A549 (cell line): ENCODE results near the gene YWHAG.

ENCODE experiments used
- MYC ChIP-seq: IDR thresholded peaks from 2 replicates; pipeline ENCODE4 v1.6.1; 2012; ENCODE audit warnings: mild to moderate bottlenecking, inconsistent platforms, low read length, improper control_type of control experiment, borderline replicate concordance
- TF ChIP-seq, protein P1 (sequence below): fragments of >200 bp; sonication (Bioruptor Twin); formaldehyde crosslinking; IDR thresholded peaks from 3 replicates; pipeline ENCODE4 v1.5.1; 2016

DNA sequence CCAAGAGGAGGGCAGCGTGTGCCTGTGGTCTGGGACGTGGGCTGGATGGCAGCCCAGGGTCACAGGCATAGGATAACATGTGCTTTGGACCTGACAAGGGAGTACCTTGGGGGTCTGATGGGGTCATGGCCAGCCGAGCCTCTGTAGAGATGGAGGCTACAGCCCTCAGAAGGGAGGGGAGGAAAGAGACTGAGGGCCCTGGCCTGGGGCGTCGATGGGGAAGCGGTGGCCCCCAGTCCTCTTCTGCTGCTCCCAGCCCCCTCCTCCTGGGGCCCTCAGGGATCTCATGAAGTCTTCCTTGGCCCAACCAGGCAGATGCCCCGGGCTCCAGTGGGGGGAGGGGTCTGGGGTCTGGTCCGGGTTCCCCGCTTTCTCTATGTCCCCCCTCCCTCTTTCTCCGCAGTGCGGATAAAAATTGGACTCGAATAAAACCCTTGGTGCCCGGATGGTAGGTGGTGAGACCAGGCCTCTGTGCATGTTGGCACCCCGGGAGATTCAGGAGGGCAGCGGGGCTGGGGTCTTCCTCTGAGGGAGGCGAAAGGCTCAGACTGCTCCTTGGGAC, 71.9 kb downstream of the YWHAG start:
- no peak for TF ChIP-seq MYC
- TF ChIP-seq, protein P1, sequence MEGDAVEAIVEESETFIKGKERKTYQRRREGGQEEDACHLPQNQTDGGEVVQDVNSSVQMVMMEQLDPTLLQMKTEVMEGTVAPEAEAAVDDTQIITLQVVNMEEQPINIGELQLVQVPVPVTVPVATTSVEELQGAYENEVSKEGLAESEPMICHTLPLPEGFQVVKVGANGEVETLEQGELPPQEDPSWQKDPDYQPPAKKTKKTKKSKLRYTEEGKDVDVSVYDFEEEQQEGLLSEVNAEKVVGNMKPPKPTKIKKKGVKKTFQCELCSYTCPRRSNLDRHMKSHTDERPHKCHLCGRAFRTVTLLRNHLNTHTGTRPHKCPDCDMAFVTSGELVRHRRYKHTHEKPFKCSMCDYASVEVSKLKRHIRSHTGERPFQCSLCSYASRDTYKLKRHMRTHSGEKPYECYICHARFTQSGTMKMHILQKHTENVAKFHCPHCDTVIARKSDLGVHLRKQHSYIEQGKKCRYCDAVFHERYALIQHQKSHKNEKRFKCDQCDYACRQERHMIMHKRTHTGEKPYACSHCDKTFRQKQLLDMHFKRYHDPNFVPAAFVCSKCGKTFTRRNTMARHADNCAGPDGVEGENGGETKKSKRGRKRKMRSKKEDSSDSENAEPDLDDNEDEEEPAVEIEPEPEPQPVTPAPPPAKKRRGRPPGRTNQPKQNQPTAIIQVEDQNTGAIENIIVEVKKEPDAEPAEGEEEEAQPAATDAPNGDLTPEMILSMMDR, result no peak
